Skeletal muscle cell (primary cell): Measurements from ENCODE around the gene PRRT3.
A peak's percentile ranks its signal among the peaks of the same experiment; 100 is the strongest.

ENCODE experiments used
- DNase-seq: peaks from one replicate; pipeline ENCODE4 v3.0.0-alpha.2; 2010; ENCODE audit warnings: low read depth
- H3K4me3 ChIP-seq: 2 replicates; pipeline ENCODE4 v1.5.1; 2011; ENCODE audit warnings: low read depth, mild to moderate bottlenecking, control low read depth, low read length, moderate library complexity

The PRRT3 gene

GRCh38 chr3:9930804-9931418 lies 21.3 kb downstream of the PRRT3 start:
- no peak for DNase-seq

DNA sequence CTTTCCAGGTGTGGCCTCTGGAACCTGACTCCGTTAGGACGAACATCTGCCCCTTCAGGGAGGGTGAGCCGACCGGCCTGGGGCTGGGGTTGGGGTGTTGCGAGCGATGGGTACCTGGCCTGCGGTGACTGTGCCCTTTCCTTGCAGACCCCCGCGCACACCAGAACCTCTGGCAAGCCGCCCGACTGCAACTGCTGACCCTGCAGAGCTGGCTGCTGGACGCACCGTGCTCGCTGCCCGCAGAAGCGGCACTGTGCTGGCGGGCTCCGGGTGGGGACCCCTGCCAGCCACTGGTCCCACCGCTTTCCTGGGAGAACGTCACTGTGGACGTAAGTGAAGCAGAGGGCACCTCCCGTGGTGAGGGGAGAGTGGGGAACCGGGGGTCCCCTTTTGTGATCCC lies 24.1 kb downstream of the PRRT3 start:
- no peak overlapping the region for H3K4me3 ChIP-seq
- DNase-seq, result no peak

More at GRCh38 chr3:9930804-9931418, 21.3 kb downstream of the PRRT3 start:
- no peak overlapping the region for H3K4me3 ChIP-seq

- H3K4me3 ChIP-seq, result peak overlapping the region; percentile 64
These were observed 33.8 kb downstream of the PRRT3 start for GRCh38 chr3:9918261-9919038.

GRCh38 chr3:9917820-9918219 lies 34.4 kb downstream of the PRRT3 start:
- DNase-seq, result no peak
- peak overlapping the region; percentile 64 for H3K4me3 ChIP-seq

More at GRCh38 chr3:9918261-9919038, 33.8 kb downstream of the PRRT3 start:
- no peak for DNase-seq

DNA sequence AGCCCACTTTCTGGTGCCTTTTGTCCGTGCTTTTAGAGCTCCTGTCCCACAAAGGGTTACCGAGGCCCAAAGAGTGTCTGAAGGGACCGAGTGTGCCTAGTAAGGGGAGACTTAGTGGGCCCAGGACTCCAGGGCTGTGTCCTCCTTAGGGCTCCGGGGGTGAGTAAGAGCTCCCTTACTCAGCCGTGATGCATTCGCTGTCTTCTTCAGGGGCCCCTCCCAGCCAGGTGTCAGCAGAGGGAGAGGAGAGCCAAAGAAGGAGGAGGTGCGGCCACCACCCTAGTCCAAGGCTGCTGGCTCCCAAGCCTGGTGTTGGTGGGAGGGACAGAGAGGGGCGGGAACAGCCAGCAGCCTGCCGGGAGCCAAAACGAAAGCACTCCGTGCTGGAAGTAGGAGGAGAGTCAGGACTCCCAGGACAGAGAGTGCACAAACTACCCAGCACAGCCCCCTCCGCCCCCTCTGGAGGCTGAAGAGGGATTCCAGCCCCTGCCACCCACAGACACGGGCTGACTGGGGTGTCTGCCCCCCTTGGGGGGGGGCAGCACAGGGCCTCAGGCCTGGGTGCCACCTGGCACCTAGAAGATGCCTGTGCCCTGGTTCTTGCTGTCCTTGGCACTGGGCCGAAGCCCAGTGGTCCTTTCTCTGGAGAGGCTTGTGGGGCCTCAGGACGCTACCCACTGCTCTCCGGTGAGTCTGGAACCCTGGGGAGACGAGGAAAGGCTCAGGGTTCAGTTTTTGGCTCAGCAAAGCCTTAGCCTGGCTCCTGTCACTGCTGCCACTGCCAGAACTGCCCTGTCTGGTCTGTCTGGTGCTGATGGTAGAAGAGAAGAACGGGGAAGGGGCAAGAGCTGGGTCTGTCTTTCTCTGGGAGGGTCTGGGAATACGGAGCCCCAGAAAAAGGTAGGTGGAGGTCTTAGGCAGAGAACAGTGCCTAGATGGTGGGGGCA lies 35.2 kb downstream of the PRRT3 start, which contains the start of gene IL17RC:
Gene IL17RC, plus strand, starts transcription at position 365 of the 947 bp plus-strand sequence. Its CDS starts 218 bp downstream, at position 583.
- DNase-seq, result peak; percentile 87
- H3K4me3 ChIP-seq, result peak within 1 kb of the TSS; percentile 64

GRCh38 chr3:9916346-9916733 lies 35.9 kb downstream of the PRRT3 start:
- H3K4me3 ChIP-seq, result peak overlapping the region; percentile 64
- DNase-seq, result peak; percentile 54

DNA sequence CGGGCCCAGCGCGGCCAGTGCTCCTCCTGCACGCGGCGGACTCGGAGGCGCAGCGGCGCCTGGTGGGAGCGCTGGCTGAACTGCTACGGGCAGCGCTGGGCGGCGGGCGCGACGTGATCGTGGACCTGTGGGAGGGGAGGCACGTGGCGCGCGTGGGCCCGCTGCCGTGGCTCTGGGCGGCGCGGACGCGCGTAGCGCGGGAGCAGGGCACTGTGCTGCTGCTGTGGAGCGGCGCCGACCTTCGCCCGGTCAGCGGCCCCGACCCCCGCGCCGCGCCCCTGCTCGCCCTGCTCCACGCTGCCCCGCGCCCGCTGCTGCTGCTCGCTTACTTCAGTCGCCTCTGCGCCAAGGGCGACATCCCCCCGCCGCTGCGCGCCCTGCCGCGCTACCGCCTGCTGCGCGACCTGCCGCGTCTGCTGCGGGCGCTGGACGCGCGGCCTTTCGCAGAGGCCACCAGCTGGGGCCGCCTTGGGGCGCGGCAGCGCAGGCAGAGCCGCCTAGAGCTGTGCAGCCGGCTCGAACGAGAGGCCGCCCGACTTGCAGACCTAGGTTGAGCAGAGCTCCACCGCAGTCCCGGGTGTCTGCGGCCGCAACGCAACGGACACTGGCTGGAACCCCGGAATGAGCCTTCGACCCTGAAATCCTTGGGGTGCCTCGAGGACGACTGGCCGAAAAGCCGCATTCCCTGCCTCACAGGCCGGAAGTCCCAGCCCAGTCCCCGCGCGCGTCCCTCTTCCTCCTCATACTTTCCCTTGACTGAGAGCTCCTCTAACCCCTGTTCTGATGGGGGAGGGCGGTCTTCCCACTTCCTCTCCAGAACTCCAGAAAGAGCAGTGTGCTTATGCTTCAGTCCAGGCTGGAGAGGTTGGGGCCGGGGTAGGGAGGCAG lies 36.7 kb downstream of the PRRT3 start:
- peak overlapping the region; percentile 50 for H3K4me3 ChIP-seq
- no peak for DNase-seq

DNA sequence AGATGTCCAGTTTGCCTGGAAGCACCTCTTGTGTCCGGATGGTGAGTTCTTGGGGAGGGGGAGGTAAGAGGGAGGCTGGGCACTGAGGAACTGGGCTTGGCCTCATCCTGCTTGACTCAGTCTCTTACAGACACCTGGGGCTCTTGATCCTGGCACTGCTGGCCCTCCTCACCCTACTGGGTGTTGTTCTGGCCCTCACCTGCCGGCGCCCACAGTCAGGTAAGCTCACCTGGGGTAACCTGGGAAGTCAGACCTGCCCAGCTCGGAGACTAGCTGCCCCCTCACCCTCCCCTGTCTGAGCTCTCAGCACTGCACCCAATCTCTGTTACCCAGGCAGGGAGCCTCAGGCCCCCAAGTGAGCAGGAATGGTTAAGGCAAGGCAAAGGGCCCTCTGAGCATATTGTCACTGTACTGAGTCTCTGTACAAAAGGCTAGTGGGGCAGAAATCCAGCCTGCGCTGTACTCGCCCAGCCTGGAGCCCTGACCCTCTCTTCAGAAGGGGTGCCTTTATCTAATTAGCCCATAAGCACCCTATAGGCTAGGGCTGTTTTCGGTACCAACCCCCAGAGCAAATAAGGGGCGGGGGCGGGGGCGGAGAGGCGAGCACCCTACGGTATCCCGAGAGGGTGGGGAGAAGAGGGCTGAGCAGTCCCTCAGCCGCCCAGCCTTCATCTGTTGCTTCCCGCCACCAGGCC lies 37.5 kb downstream of the PRRT3 start:
- peak overlapping the region; percentile 50 for H3K4me3 ChIP-seq
- DNase-seq, result no peak

DNA sequence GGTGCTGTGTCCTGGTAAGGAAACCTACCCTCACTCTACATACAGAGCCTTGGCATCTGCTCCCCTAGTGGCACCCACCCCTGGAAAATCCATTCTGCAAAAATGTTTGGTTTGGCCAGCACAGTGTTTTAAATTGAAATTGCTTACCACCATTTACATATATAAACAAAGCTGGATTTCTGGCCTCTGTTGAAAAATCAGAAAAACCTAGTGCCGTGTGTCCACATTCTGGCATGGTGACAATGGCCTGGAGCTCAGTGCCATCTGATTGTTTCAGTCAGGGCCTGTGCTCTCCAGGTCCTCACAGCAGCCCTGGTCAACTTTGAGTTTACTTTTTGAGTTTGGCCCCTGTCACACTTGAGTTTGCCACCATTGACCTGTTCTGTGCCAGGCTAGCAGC lies 38.2 kb downstream of the PRRT3 start:
- DNase-seq, result no peak
- no peak overlapping the region for H3K4me3 ChIP-seq

DNA sequence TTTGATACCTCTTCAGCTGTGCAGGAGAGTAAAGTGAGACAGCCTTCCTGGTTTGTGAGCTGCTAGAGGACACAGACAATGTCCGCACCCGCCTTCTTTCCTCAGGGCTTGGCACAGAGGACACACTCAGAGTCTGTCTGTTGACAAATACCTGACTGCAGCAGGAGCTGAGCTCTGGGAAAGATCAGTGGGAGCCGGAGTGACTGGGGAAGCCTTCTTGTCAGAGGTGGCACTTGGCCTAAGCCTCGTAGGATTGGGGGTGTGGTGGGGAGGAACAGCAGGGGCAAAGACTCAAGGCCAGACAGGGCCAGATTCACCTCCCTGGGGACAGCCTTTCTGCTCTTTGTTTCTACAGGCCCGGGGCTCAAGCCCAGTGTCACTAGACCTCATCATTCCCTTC lies 38.6 kb downstream of the PRRT3 start:
- no peak for DNase-seq

GRCh38 chr3:9912294-9912935 lies 39.8 kb downstream of the PRRT3 start:
- DNase-seq, result no peak
- no peak overlapping the region for H3K4me3 ChIP-seq

More for the DNA sequence above, 38.6 kb downstream of the PRRT3 start:
- H3K4me3 ChIP-seq, result no peak overlapping the region

DNA sequence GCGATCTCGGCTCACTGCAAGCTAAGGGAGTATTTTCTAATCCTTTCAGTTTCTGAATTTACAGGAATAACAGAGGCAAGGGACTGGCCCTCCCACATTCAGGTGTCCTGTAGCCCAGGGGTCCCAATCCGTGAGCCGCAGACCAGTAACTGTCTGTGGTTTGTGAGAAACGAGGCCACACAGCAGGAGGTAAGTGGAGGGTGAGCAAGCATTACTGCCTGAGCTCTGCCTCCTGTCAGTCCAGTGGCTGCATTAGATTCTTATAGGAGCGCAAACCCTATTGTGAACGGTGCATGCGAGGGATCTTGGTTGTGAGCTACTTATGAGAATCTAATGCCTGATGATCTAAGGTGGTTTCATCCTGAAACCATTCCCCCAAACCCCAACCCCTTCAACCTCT lies 40.3 kb downstream of the PRRT3 start:
- no peak overlapping the region for H3K4me3 ChIP-seq
- no peak for DNase-seq

DNA sequence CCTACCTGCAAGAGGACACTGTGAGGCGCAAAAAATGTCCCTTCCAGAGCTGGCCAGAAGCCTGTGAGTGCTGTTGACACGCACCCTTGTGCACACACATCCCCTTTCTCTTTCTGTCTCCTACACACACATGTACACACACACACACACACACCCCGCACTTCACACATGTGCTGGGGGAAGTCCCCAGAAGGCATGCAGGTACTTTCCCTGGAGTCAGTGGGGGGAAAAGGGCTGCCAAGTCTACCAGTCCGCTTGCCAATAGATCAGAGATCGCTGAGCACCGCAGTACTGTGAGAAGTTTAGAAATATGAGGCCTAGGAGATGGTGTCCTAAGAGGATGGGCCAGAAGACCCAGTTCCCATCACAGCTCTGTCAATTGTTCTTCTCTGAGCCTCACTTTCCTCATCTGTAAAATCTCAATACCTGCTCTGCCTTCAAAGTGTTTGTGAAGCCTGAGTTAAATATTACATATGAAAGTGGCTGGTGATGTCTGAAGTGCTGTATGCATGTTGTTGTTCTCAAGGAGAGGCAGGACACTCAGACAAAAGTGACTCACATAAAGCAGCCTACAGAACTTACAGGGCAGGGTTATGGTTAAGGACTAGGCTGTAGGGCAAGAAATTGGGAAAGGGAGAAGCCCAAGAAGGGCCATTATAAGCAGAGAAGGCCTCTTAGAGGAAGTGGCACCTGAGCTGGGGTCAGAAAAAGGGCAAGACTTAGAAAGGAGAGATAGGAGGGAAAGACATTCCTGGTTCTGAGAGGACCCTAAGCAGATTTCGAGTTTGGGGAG lies 42.8 kb downstream of the PRRT3 start:
- no peak for DNase-seq
- no peak overlapping the region for H3K4me3 ChIP-seq

DNA sequence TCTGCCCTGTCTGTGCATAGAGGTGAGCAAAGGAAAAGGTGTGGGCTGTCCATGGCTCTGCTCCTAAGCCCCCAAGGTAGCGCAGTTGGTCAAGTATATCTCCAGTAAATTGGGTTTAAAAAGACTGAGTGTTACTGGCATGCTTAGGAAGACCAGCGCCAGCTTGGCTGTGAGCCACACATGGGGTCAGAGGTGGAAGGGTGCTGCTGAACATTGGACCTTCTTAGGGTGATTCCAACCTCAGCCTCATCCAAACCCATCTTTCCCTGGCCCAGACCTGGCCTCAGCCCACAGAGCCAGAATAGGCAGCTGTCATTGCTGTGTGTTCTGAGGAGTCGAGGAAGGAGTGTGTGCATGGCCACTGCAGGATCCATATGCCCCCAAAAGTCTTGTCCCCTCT lies 43.9 kb downstream of the PRRT3 start:
- DNase-seq, result no peak
- H3K4me3 ChIP-seq, result no peak overlapping the region

DNA sequence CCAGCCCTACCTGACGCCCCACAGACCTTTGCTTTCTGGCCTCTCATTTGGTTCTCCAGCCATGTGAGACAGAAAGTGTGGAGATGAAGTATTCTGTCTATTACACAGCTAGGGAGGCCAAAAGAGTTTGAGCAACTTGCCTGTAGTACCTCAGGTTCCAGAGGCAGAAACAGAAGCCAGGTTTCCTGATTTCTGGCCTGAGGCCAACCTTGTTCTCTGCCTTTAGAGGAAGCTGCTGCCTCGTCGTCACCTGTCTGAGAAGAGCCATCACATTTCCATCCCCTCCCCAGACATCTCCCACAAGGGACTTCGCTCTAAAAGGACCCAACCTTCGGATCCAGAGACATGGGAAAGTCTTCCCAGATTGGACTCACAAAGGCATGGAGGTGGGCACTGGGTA lies 45.7 kb downstream of the PRRT3 start:
- DNase-seq, result no peak
- no peak overlapping the region for H3K4me3 ChIP-seq

DNA sequence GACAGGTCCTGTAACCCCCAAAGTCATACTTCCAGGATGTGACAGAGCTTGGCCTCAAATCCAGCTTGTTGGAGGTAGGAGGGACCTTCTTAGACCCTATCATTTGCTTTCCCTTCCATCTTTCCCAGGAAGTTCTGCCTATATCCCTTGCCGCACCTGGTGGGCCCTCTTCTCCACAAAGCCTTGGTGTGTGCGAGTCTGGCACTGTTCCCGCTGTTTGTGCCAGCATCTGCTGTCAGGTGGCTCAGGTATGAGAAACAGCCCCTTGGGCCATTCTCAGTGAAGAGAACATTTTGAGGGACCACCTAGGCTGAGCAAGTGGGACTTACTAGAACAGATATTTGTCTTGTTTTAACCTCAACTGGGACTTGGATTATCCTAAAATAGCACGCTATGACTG lies 48.3 kb downstream of the PRRT3 start:
- H3K4me3 ChIP-seq, result no peak overlapping the region
- DNase-seq, result no peak

DNA sequence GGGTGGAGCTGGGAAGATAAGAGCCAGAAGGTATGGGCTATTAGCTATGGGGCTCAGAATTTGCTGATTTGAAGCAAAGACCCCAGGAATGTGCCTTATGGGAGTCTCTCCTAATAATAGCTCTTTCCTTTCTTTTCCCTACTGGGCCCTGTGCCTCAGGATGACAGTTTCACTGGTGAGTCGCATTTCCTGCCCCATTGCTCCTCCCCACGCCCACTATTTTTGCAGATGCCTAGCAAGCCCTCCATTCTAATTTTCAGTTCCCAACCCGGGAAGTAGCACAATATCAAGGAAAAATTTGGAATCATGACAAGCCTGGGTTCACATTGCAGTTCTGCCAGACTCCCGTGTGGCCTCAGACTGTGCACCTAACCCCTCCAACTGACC lies 49.0 kb downstream of the PRRT3 start:
- peak overlapping the region; percentile 32 for H3K4me3 ChIP-seq
- DNase-seq, result no peak
